8988T (cell line): ENCODE results near the gene FUS.
"Not testable (repeated sequence)": the region's sequence is repeated elsewhere in the genome, so short reads cannot be mapped to it uniquely, and the experiment has no call there.

ENCODE experiments used
- DNase-seq: peaks from one replicate; pipeline ENCODE4 v3.0.0; 2011

FUS gene

GRCh38 chr16:31144418-31144817 is 35.5 kb upstream of the FUS start:
- DNase-seq: not testable (repeated sequence)

DNA sequence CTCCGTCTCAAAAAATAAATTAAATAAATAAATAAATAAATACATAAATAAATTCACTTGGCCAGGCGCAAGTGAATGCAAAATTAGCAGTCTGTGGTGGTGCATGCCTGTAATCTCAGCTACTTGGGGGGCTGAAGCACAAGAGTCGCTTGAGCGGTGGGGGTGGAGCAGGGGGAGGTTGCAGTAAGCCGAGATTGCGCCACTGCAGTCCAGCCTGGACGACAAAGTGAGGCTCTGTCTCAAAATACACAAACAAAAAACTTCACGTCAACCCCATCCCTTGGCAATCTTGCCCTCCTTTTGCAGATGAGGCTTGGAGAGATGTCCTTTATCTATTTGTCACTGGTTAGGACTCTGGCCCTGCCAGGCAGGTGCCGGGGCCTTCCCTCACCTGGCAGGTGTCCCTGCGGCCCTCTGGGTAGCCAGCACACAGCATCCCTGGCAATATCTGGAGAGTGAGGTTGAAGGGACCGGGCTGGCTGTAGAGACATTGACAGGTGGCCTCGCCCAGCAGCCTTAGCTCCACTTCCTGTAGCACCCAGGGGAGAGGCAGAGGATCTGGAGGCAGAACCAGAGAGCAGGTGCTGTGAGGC is 34.4 kb upstream of the FUS start:
- no peak for DNase-seq

GRCh38 chr16:31147574-31147973 is 32.4 kb upstream of the FUS start:
- DNase-seq: no peak

- DNase-seq: no peak
Measured at GRCh38 chr16:31148281-31148728, 31.6 kb upstream of the FUS start.

DNA sequence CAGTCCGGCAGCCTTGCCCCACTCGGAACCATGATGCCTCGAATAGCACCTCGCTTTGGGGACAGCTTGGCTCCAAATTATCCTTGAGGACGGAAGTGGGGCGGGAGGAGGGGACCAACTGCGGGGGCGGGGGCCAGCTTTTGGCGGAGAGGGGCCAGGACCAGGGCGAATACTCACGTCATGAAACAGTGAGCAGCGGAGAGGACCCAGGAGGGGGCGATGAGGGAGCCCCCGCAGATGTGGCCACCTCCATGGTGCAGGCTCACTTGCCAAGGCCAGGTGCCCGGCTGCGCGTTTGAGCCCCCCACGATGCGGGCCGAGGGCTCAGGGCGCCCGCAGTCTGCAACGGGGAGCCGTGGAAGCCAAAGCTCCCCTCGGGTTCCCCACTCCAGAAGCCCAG is 31.0 kb upstream of the FUS start:
- DNase-seq: no peak

GRCh38 chr16:31149332-31149731 is 30.6 kb upstream of the FUS start:
- DNase-seq: no peak

GRCh38 chr16:31149894-31150890 is 29.7 kb upstream of the FUS start, which contains the start of gene PRSS36:
Gene PRSS36, minus strand, starts transcription at chr16:31150066. Its CDS starts 31 bp downstream, at chr16:31150035.
- no peak for DNase-seq

DNA sequence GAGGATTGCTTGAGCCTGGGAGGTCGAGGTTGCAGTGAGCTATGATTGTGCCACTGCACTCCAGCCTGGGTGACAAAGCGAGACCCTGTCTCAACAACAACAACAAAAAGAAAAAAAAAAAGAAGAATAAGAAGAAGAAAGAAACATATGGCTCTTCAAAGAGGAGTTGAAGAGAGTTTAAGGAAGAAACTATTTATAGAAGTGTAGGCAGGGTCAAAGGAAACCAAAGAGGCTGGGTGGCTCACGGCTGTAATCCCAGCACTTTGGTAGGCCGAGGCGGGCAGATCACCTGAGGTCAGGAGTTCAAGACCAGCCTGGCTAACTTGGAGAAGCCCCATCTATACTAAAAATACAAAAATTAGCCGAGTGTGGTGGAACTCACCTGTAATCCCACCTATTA is 29.0 kb upstream of the FUS start:
- DNase-seq: not testable (repeated sequence)

DNA sequence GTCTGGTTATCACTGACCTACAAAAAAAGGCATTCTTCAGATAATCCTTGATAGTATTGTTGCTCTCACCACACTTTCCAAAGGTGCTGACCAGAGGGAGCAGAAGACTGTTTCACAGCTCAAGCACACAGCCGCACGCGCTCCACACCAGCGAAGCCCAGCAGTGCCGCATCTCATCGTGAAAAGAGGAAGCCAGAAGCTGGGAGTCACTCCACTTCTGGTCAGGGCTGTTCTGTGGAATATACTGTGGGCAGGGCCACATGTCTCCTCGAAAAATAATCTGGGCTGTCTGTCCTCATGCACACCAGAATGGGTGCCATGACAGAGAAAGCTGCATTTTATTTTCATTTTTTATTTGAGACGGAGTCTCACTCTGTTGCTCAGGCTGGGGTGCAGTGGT is 22.8 kb upstream of the FUS start:
- no peak for DNase-seq

- DNase-seq: no peak
Measured at GRCh38 chr16:31167315-31167714, 12.6 kb upstream of the FUS start.

DNA sequence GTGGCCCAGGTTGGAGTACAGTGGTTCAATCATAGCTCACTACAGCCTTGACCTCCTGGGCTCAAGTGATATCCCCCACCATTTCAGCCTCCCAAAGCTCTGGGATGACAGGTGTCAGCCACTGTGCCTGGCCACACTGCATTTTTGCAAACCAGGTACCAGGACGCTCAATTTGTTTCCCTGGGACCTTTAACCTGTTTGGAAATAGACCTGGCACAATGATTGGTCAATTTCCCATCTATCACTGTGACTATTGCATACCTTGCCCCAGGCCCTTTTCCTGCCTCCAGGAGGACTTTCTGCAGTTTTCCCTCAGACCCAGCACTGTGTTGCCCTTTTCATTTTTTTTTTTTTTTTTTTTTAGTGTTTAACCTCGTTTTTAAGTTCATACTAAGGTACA is 11.1 kb upstream of the FUS start:
- DNase-seq: no peak

GRCh38 chr16:31170048-31170447 is 9.9 kb upstream of the FUS start:
- DNase-seq: not testable (repeated sequence)

GRCh38 chr16:31177136-31177535 is 2.8 kb upstream of the FUS start:
- DNase-seq: no peak

DNA sequence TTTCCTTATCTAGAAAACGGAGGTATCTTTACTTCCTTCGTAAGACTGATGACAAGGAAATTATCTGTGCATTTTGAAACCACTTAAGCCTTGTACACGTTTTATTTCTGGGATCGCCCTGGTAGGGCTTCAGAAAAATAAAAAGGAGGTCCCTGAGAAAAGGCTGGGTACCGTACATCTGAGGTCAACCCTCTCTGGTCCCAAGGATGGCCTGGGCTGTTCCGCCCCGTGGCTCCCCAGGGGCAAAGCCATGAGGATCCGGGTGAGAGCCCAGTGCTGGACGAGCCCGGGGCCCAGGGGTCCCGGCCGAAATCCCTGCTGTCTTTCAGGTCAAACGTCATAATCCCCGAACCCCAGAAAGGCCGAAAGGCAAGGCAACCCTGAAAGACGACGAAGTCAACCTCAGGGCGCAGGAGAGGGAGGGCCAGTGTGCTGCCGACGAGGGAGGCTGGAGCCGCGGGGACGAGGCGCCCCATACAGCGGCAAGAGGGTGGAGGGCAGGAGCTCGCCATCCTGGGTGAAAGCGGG is 656 bp upstream of the FUS start:
- no peak for DNase-seq

DNA sequence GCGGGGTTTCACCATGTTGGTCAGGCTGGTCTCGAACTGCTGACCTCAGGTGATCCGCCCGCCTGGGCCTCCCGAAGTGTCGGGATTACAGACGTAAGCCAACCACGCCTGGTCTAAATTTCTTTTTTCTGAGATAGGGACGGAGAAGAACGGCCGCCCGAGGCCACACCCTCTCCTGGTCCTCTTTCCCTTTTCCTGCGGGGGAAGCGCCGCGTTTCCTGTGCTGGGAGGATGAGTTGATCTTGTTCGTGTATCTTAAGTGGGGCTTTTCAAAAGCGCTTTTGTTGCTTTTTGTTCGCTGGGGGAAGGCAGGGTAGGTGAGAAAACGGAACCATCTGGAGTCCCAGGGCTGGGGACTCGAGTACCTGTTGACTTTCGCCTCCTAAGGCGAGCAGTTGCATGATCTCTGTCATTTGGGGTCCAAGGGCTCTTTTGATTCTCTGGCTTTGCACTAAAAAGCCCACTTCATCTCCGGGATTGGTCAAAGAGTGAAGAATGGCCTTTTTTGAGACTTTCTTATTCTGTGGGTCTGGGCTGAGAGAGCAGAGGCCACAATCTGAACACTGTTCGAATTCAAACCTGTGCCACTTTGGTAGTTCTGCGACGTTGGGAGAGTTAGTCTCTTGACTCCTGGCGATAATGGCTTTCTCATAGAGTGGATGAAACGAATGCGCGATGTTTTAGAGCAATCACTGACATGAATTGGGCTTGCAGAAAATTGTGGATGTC is 1.3 kb downstream of the FUS start:
- no peak for DNase-seq

- DNase-seq: no peak
Measured at GRCh38 chr16:31182391-31182790, 2.5 kb downstream of the FUS start.

- no peak for DNase-seq
Measured at GRCh38 chr16:31183432-31184428, 3.8 kb downstream of the FUS start.

GRCh38 chr16:31184888-31185287 is 4.9 kb downstream of the FUS start:
- no peak for DNase-seq

- no peak for DNase-seq
Measured at GRCh38 chr16:31185339-31185738, 5.4 kb downstream of the FUS start.

DNA sequence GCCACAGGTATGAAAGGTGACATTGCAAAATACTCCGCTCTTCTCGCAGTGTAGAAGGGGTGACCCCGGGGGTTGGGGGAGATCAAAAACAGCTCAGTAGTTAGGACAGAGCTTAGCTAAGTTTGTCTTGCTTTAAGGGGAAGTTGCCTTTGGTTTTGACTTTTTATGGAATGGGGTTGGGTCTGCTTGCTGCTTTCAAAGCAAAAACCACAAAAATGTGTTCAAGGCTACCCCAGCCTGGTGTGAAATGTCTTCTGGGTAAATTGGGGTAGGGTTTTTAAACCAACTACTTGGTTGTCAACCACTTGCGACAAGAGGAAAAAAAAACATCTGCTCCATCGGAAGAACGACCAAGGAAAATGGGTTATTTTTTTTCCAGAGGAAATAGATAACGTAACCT is 6.2 kb downstream of the FUS start:
- no peak for DNase-seq

DNA sequence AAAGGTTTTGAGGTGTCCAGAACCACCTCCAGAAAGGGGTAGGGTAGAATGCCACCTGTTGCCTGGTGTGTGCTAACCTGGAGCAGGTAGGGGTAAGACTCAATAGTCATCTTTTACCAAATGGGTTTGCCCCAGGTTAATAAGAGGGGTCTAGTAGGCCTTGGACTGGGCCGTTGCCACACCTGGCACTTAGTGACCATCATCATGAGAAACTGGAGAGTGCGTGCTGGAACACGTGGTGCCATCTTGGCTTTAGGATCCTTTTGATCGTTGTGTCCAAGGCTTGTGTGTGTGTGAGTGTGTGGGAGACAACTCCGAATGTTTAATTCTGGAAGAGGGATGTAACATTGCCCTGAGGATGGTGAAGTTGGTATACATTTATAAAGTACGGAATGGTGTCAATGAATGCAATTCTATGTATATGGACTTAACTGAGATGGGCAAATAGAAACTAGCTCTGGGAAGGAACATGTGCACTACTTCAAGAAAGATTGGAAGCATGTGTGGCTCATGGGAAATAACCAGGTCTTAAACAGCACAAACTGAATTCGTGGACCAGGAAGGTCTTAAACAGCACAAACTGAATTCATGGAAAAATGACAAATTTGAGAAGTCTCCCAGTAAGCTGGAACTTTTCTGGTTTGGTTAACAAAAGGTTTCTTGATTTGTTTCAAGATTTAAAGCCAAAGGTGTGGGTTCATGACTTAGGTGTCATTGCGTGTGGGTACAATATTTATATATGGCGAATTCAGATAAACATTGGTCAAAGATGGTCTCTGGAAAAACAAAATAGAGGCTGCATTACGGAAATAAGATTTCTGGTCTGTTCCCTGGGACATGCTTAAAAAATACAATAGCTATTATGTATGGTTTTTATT is 7.2 kb downstream of the FUS start:
- no peak for DNase-seq
